GM12878 (cell line): Measurements from ENCODE around the gene LRTM2. TPM values are rescaled to one million over a fixed set of nuclear protein-coding genes. Genes with fewer than 3 reads are reported as not detected.

Source experiments
- ATAC-seq: fragments of 200-7000 bp; cut with Tn5 transposase; 3 replicates; pipeline ENCODE4 v1.9.1; 2020; ENCODE audit warnings: mild to moderate bottlenecking, moderate library complexity
- BruUV-seq: library from RNA; stranded (reverse); fragments of 400-500 nt; replicated peaks from 2 replicates; lab custom pipeline; 2021; lab: Mats Ljungman, UMichigan
- CTCF ChIA-PET: fragments of 300-600 bp; sonication (Branson Sonifier 250); formaldehyde crosslinking; extraction: SDS; loops from one replicate; lab custom pipeline; 2021; ENCODE audit warnings: inconsistent platforms; lab: Yijun Ruan, JAX
- POLR2A ChIA-PET: fragments of 350-600 bp; formaldehyde crosslinking; extraction: SDS; loops from one replicate; lab custom pipeline; 2021; ENCODE audit warnings: inconsistent platforms; lab: Charles Lee
- RAD21 ChIA-PET: fragments of 300-600 bp; sonication (Branson Sonifier 250); formaldehyde crosslinking; loops from one replicate; lab custom pipeline; 2023; ENCODE audit warnings: antibody characterized with exemption; ENCODE audit not compliant: unreplicated experiment; lab: Charles Lee
- SMC1A ChIA-PET: fragments of 300-600 bp; sonication (Branson Sonifier 250); formaldehyde crosslinking; loops from one replicate; lab custom pipeline; 2023; ENCODE audit not compliant: unreplicated experiment, uncharacterized antibody; lab: Charles Lee
- DNase-seq: peaks from one replicate; pipeline ENCODE4 v3.0.0-alpha.2; 2011; ENCODE audit warnings: low read depth, low spot score
- FAIRE-seq: peaks from 3 replicates; lab custom pipeline; 2011; peaks lifted over from hg19 to GRCh38; lab: Jason Lieb, UNC
- H2AFZ ChIP-seq: 2 replicates; pipeline ENCODE4 v1.6.0; 2011; ENCODE audit warnings: low read depth, low read length, control low read depth; ENCODE audit not compliant: control insufficient read depth
- H3K27ac ChIP-seq: 2 replicates; pipeline ENCODE4 v1.5.1; 2011; ENCODE audit warnings: control low read depth; ENCODE audit not compliant: control insufficient read depth, insufficient read depth
- H3K27me3 ChIP-seq, 2 experiments: replicated peaks in 1 of 2; 2 replicates each; pipeline versions ENCODE4 v1.6.0 to v1.6.1; 2011; ENCODE audit warnings: low read length in 1 of 2; ENCODE audit not compliant: control insufficient read depth in 2 of 2, insufficient read depth in 2 of 2
- H3K36me3 ChIP-seq, 2 experiments: 2 replicates each; pipeline ENCODE4 v1.5.1; 2011; ENCODE audit warnings: low read length in 1 of 2; ENCODE audit not compliant: control insufficient read depth in 2 of 2, insufficient read depth in 2 of 2
- H3K4me1 ChIP-seq: 2 replicates; pipeline ENCODE4 v1.6.1; 2011; ENCODE audit warnings: mild to moderate bottlenecking, low read length, moderate library complexity, mixed read lengths; ENCODE audit not compliant: control insufficient read depth, insufficient read depth
- H3K4me2 ChIP-seq: 2 replicates; pipeline ENCODE4 v1.6.0; 2011; ENCODE audit warnings: control low read depth; ENCODE audit not compliant: control insufficient read depth, insufficient read depth
- H3K4me3 ChIP-seq: fragments of 200-600 bp; sonication (generic); 2 replicates; pipeline ENCODE4 v1.5.1; 2016
- H3K79me2 ChIP-seq: 2 replicates; pipeline ENCODE4 v1.6.0; 2011; ENCODE audit warnings: low read length; ENCODE audit not compliant: control insufficient read depth, insufficient read depth
- H3K9ac ChIP-seq: 2 replicates; pipeline ENCODE4 v1.8.0; 2011; ENCODE audit warnings: low read length, control low read depth, mixed read lengths; ENCODE audit not compliant: control insufficient read depth, insufficient read depth
- H3K9me3 ChIP-seq: replicated peaks from 3 replicates; pipeline ENCODE4 v1.5.1; 2011; ENCODE audit warnings: mild to moderate bottlenecking, low read length; ENCODE audit not compliant: control insufficient read depth, insufficient read depth
- H4K20me1 ChIP-seq: 2 replicates; pipeline ENCODE4 v1.6.0; 2011; ENCODE audit not compliant: control insufficient read depth, insufficient read depth
- BMI1 ChIP-seq: fragments of 450-650 bp; IDR thresholded peaks from 2 replicates; pipeline ENCODE4 v1.6.1; 2016; ENCODE audit warnings: mild to moderate bottlenecking, moderate library complexity, borderline replicate concordance
- ESRRA ChIP-seq: IDR thresholded peaks from 2 replicates; pipeline ENCODE4 v1.6.1; 2012; ENCODE audit warnings: mild to moderate bottlenecking, low read length, improper control_type of control experiment
- EZH2 ChIP-seq: IDR thresholded peaks from 2 replicates; pipeline ENCODE4 v1.6.1; 2012; ENCODE audit warnings: low read depth, mild to moderate bottlenecking, control low read depth, inconsistent platforms, low read length, borderline replicate concordance; ENCODE audit not compliant: control insufficient read depth
- GABPA ChIP-seq: IDR thresholded peaks from 2 replicates; pipeline ENCODE4 v1.6.1; 2014; ENCODE audit warnings: antibody characterized with exemption, low read depth, mild to moderate bottlenecking, inconsistent platforms
- LARP7 ChIP-seq: fragments of 450-650 bp; IDR thresholded peaks from 2 replicates; pipeline ENCODE4 v1.6.1; 2017; ENCODE audit warnings: mild to moderate bottlenecking
- RAD51 ChIP-seq: fragments of 450-650 bp; IDR thresholded peaks from 2 replicates; pipeline ENCODE4 v1.6.1; 2016; ENCODE audit warnings: moderate library complexity, mild to moderate bottlenecking, inconsistent platforms
- RUNX3 ChIP-seq: IDR thresholded peaks from 2 replicates; pipeline ENCODE4 v1.6.1; 2012; ENCODE audit warnings: low read length, inconsistent platforms
- STAT1 ChIP-seq: fragments of 450-650 bp; conservative IDR thresholded peaks from 2 replicates; pipeline ENCODE4 v1.6.1; 2014; ENCODE audit warnings: antibody characterized with exemption, mild to moderate bottlenecking
- WGBS: methylation state at CpG from one replicate; pipeline ENCODE4 v1.1.6; 2016; ENCODE audit warnings: low lambda C conversion rate; ENCODE audit not compliant: insufficient replicate concordance, insufficient coverage; ENCODE audit errors: missing lambda C conversion rate; 5-methylcytosine and 5-hydroxymethylcytosine counted together
- in situ Hi-C: fragments of 300-500 bp; cut with MboI; formaldehyde crosslinking; loops from 9 replicates; pipeline ENCODE4 v1.14.3; 2018; ENCODE audit warnings: mixed read lengths
- intact Hi-C: fragments of 100-400 bp; cut with micrococcal nuclease; formaldehyde crosslinking; loops from one replicate; pipeline ENCODE4 v1.14.2; 2022; ENCODE audit not compliant: unreplicated experiment
- polyA plus RNA-seq, 11 experiments: library from polyadenylated mRNA; depleted of rRNA in 4 of 11; unstranded in 6 of 11; stranded (reverse) in 5 of 11; fragments of >200 nt; fragmentation: Nextera tagmentation in 4 of 11; fragmentation: Illumina TruSeq in 1 of 11; extraction: Ambion mirVana in 4 of 11; extraction: Trizol in 1 of 11; gene quantifications; 1 replicate in 1 of 11; 2 replicates in 10 of 11; pipeline versions ENCODE4 v1.2.1 to v1.2.3, GENCODE V29; 2011 to 2016; ENCODE audit warnings: inconsistent platforms in 2 of 11, missing spikeins in 2 of 11, low read depth in 1 of 11
- total RNA-seq, 4 experiments: library from RNA; depleted of rRNA in 3 of 4; stranded (reverse); fragments of >200 nt in 3 of 4; fragmentation: Illumina TruSeq in 1 of 4; extraction: Trizol in 1 of 4; gene quantifications; 2 replicates each; pipeline versions ENCODE4 v1.2.1 to v1.2.3, GENCODE V29; 2013 to 2021
- TF ChIP-seq, protein P1 (sequence below), 3 experiments: IDR thresholded peaks in 2 of 3; conservative IDR thresholded peaks in 1 of 3; 2 replicates each; pipeline ENCODE4 v1.5.1; 2011; ENCODE audit warnings: low read depth in 3 of 3, low read length in 3 of 3, mild to moderate bottlenecking in 3 of 3, control low read depth in 2 of 3, moderate library complexity in 2 of 3, inconsistent platforms in 1 of 3, mixed read lengths in 1 of 3; ENCODE audit not compliant: control insufficient read depth in 2 of 3, insufficient read depth in 1 of 3; ENCODE audit errors: extremely low read depth in 1 of 3

The LRTM2 gene
- total and polyA plus RNA-seq, 10 of the 15 experiments (the other 5 are each of a cell fraction or from before 2014, with no cell fraction given) = 0.05 TPM; not detected in 9

DNA sequence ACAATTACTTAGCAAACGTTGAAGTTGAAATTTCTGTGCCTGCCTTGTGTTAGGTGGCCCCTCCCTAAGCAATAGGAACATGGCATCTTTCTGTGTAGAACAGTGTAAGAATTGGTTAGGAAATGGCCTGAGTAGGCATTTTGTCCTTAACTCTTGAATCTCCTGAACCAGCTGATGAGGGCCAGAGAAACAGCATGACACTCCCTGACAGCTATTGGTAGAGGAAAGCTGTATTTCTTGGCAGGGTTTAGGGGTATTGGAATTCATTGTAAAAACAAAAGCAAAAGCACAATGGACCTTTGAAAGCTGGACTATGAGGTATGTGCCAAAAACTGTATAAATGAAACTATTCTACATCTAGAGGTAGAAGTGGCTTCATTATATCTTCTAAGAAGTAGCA, 40.6 kb upstream of the LRTM2 start (continued):
- TF ChIP-seq LARP7 (no peak), GABPA (no peak), ESRRA (no peak), RUNX3 (no peak)
- TF ChIP-seq, protein P1, sequence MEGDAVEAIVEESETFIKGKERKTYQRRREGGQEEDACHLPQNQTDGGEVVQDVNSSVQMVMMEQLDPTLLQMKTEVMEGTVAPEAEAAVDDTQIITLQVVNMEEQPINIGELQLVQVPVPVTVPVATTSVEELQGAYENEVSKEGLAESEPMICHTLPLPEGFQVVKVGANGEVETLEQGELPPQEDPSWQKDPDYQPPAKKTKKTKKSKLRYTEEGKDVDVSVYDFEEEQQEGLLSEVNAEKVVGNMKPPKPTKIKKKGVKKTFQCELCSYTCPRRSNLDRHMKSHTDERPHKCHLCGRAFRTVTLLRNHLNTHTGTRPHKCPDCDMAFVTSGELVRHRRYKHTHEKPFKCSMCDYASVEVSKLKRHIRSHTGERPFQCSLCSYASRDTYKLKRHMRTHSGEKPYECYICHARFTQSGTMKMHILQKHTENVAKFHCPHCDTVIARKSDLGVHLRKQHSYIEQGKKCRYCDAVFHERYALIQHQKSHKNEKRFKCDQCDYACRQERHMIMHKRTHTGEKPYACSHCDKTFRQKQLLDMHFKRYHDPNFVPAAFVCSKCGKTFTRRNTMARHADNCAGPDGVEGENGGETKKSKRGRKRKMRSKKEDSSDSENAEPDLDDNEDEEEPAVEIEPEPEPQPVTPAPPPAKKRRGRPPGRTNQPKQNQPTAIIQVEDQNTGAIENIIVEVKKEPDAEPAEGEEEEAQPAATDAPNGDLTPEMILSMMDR (IDR thresholded peaks at IDR 0.05 in 2 of 3, conservative IDR thresholded peaks at IDR 0.05 in 1 of 3; ENCODE audit: control insufficient read depth in 2 of 3, extremely low read depth in 1 of 3, insufficient read depth in 1 of 3, low read depth in 3 of 3, low read length in 3 of 3) = no peak

DNA sequence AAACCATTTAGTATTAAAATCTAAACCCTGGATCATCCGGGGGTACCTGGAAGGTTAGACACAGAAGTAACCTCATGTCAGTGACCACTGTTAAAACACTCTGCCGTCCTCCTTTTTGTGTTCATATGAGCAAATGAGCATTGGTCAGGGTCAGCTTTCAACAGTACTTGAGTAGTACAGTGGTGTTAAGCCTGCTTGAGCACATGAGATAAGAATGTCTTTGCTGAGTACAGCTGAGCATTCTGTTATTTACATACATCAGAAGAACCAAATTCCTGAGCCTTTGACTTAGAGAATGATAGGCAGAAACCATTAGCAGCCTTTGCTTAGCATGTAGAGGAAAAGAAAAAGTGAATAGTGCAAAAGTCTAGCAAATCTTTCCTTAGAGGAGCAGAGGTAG, 38.6 kb upstream of the LRTM2 start:
- H3K79me2 ChIP-seq = no peaks in the 10 kb centered on the region
- CTCF ChIA-PET = interaction anchor here (0.9 to 3.1 kb wide), 3 partner anchors 9 to 147 kb away, joined by 3 to 21 read pairs (median 4); no protein-coding TSS in a partner anchor
- H3K9ac ChIP-seq = no peak overlapping the region
- no peaks in the 10 kb centered on the region for H3K9me3 ChIP-seq
- no peak overlapping the region for H3K4me3 ChIP-seq
- DNase-seq (no peak), FAIRE-seq (no peak), ATAC-seq (no peak)
- H2AFZ ChIP-seq = no peak overlapping the region
- H3K27me3 ChIP-seq = no peaks in the 10 kb centered on the region
- WGBS = 69% methylated on average over 2 of the region's 2 CpGs
- SMC1A ChIA-PET = interaction anchor here (1.1 to 1.7 kb wide), 3 partner anchors 9 to 12 kb away, joined by 3 to 11 read pairs (median 3); no protein-coding TSS in a partner anchor
- BruUV-seq = no TSS peak
- intact Hi-C loops = no loop called here
- no peak overlapping the region for H3K4me2 ChIP-seq
- POLR2A ChIA-PET = no interaction called here
- no peak overlapping the region for H3K27ac ChIP-seq
- H4K20me1 ChIP-seq = no peaks in the 10 kb centered on the region; the same call in 1 of the 2 replicates
- H3K4me1 ChIP-seq = no peaks in the 10 kb centered on the region
- RAD21 ChIA-PET = interaction anchor here (1.3 to 1.7 kb wide), 2 partner anchors 9 to 128 kb away, joined by 4 to 5 read pairs; no protein-coding TSS in a partner anchor
- in situ Hi-C loops = no loop called here
- H3K36me3 ChIP-seq = peaks cover 7 to 16% of the 10 kb centered on the region in 2 experiments; a peak in 3 of 4 replicates
- no peak for TF ChIP-seq STAT1
- TF ChIP-seq BMI1 = no peak
- TF ChIP-seq EZH2 = no peak
- TF ChIP-seq RAD51 = no peak
